ENCODE measurements around the gene FAM78A.

GRCh38 chr9:131258698-131259431, 17.4 kb downstream of the FAM78A start:
- TF ChIP-seq CTCF (IDR thresholded peaks at IDR 0.05; ENCODE audit: low read depth, low read length) = no peak
- TF ChIP-seq EZH2phosphoT487 (IDR thresholded peaks at IDR 0.05; ENCODE audit: low read depth) = no peak

All from OCI-LY3 (cell line).